Measurements from ENCODE around the gene ERMARD.

- TF ChIP-seq EZH2 (IDR thresholded peaks at IDR 0.05), result no peak
- TF ChIP-seq POLR2AphosphoS5 (IDR thresholded peaks at IDR 0.05; ENCODE audit: borderline replicate concordance, low read depth, low read length), result no peak
- TF ChIP-seq FOXP2 (optimal IDR thresholded peaks at IDR 0.05; ENCODE audit: control extremely low read depth, extremely low read length, insufficient read depth), result no peak
Measured at GRCh38 chr6:169722362-169723199, 28.8 kb upstream of the ERMARD start.

Measured in SK-N-MC (cell line).